Activated CD4-positive, CD25-positive, alpha-beta regulatory T cell treated with anti-CD3 and anti-CD28 coated beads, Interleukin-2, amount 50 U/mL, for 16 hours (primary cell): ENCODE data around the gene CCNT1.
"Not testable (repeated sequence)": the region's sequence is repeated elsewhere in the genome, so short reads cannot be mapped to it uniquely, and the experiment has no call there.

Experiments used
- DNase-seq: peaks from one replicate; pipeline ENCODE4 v3.0.0-alpha.2; 2020; ENCODE audit warnings: low read depth, low spot score

The CCNT1 gene

DNA sequence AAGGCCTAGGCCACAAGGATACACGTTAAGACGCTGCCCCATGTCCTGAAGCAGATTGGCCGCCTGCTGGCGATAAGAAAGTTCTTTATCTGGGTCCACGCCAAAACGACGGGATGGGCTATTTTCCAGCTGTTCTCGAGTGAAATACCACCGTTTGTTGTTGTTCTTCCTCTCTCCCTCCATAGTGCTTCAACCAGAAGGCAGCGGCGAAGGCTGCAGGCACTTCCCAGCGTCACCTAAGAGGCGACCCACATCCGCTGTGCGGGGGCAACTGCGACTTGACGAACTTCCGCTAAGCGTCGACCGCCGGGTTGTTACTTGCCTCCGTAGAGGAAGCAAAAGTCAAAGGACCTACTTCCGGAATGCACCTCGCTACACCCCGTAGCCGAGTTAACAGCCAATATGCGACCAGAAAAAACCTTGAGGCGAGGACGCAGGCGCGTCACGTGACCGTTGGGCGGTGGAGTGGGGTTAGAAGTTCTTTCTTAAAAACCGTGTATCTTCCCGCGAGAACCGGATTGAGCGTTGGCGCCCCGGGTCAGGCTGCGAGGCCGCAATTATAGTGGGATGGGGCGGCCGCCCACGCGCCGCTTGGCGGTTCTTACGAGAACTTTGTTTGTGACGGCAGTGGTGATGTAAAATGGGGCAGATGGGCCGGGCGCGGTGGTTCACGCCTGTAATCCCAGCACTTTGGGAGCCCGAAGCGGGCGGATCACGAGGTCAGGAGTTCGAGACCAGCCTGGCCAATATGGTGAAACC, at the start of gene CCNT1:
Gene CCNT1, minus strand, starts transcription at position 215 of the 759 bp plus-strand sequence. Its CDS starts 32 bp downstream, at position 183.
- peak; percentile 98 for DNase-seq

DNA sequence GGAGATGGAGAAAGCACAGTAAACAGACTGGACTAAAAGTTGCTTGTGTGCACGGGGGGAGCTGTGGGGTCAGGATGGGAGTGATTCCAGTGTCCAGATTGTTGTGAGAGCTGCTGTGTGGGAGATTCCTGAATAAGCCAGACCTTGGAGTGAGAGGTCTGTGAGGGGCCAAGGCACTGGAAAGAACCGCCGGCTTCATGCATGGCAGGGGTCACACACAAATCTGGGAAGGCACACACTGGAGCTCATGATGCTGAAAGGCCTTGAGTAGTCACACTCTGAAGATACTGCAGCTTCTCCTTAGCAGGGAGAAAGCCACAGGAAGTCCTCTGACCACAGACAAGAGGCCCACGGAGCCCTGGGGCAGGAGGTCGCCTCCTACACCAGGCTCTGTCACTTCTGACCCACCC, 49.3 kb upstream of the CCNT1 start:
- no peak for DNase-seq

DNA sequence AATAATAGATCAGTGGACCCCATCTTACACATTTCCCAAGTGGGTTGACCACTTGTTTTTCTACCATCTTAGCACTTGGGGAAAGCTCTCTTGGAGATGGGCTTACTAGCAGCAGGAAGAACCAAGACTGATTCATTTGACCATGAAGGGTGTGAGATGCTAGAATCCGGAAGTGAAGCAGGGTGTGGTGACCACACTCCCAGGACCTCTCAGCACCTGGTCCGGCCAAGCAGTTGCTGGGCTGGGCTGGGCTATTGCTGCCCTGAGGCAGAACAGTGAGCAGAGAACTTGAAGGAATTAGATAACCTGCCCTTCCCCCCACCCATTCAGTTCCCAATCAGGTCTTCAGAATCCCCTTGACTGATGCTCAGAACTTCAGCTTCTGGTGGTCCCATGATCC, 48.0 kb upstream of the CCNT1 start:
- DNase-seq, result no peak

DNA sequence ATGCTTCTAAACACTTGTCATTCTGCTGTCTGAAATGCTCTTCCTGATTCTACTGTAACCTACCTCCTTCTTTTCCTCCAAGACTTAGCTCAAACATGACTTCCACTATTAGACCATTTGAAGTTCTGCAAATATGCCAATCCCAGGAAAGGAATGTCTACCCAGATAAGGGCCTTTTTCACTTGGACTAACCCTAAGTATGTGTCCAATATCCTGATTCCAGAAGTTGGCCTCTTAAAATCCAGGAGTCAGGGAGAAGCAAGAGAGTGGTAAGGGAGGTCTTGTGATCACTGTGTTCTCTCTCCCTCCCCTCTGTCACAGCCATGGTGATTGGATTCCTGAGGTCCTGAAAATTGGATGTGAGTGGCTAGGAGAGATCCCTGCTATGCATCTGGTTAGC, 42.2 kb upstream of the CCNT1 start:
- DNase-seq, result no peak

- no peak for DNase-seq
Observed at GRCh38 chr12:48758186-48758585, 41.7 kb upstream of the CCNT1 start.

GRCh38 chr12:48750769-48751356, 34.4 kb upstream of the CCNT1 start:
- DNase-seq, result no peak

- no peak for DNase-seq
Observed at GRCh38 chr12:48750215-48750614, 33.7 kb upstream of the CCNT1 start.

DNA sequence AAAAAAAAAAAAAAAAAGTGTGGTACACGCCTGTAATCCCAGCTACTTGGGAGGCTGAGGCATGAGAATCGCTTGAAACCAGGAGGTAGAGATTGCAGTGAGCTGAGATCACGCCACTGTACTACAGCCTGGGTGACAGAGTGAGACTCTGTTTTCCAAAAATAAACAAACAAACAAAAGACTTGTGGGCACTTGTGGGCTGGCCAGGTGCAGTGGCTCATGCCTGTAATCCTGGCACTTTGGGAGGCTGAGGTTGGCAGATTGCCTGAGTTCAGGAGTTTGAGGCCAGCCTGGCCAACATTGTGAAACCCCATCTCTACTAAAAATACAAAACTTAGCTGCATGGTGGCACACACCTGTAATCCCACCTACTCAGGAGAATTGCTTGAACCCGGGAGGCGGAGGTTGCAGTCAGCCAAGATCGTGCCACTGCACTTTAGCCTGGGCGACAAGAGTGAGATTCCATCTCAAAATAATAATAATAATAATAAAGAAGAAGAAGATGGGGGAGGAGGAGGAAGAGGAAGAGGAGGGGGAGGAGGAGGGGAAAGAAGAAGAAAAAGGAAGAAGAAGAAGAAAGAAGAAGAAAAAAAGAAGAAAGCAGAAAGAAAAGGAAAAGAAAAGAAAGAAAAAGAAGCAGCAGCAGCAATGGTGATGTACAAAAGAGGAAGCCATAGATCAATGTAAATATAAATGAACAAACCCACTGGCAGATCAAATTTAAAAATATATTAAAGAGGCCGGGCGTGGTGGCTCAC, 27.9 kb upstream of the CCNT1 start:
- DNase-seq, result no peak

DNA sequence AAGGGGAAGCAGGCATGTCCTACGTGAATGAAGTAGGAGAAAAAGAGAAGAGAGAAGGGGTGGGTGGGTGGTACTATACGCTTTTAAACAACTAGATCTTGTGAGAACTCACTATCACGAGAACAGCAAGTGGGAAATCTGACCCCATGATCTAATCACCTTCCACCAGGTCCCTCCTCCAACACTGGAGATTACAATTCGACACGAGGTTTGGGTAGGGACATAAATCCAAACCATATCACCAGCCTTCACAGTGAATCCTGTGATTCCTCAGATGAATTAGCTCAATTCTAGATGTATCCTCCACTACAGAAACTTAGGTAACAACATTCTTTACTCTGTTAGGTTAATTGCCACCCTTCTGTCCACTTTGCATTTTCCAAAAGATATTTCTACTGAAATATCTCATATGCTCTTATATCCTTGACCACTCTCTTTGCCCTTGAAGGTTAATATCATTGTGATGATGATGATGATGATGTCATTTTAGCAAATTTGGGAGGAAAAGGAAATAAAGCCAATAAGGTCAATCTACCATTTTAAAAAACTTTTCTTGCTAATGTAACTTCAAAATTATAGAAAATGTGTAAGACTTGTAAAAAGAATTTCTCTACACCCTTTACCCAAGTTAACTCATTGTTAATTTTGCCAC, 23.2 kb upstream of the CCNT1 start:
- DNase-seq, result no peak

DNA sequence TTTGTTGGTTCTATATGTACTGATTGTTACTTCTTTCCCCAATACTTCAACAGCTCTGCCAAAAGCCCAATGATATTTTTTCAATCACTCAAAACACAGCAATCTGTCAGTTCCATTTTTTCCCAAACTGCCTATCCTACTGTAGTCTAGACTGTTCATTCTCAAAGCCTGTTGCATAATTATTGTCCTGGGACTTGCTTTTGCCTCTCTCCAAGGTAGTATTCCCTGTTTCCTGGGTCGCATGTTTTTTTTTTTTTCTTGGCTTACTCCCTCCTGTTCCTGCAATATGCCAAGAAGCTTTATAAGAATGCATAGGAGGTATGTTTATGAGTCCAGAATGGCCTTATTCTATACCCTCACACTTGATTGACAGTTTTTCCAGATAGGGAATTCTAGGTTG, 19.9 kb upstream of the CCNT1 start:
- no peak for DNase-seq

DNA sequence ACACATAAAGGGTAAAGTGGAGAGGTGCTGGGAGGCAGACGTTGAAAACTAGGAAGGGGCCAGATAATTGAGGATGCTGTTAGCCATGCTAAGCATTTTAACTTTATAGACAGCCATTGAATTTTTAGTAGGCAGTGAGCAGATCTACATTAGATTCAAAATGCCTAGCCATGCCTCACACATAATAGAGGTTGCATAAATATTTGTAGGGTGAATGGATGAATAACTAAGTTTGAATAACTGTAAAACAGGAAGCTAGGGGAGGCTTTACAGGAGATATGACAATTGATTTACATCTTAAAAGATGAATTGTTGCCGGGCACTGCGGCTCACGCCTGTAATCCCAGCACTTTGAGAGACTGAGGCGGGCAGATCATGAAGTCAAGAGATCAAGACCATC, 12.3 kb upstream of the CCNT1 start:
- no peak for DNase-seq

DNA sequence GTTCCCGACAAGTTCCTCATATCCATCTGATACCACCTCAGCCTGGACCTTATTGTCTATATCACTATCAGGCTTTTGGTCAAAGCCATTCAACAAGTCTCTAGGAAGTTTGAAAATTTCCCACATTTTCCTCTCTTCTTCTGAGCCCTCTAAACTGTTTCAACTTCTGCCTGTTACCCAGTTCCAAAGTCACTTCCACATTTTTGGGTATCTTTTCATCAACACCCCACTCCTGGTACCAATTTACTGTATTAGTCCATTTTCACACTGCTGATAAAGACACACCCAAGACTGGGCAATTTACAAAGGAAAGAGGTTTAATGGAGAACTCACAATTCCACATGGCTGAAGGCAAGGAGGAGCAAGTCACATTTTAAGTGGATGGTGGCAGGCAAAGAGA, 4.2 kb upstream of the CCNT1 start:
- not testable (repeated sequence) for DNase-seq

- DNase-seq, result not testable (repeated sequence)
Observed at GRCh38 chr12:48720171-48720570, 3.7 kb upstream of the CCNT1 start.

DNA sequence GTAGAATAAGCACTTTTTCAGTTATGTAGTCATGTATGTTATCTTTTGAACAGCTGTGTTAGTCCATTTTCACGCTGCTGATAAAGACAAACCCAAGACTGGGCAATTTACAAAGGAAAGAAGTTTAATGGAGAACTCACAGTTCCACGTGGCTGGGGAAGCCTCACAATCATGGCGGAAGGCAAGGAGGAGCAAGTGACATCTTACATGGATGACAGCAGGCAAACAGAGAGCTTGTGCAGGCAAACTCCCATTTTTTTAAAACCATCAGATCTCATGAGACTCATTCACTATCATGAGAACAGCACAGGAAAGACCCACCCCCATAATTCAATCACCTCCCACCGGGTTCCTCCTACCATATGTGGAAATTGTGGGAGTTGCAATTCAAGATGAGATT, 2.5 kb upstream of the CCNT1 start:
- DNase-seq, result not testable (repeated sequence)

GRCh38 chr12:48717252-48717695, 767 bp upstream of the CCNT1 start:
- DNase-seq, result no peak

GRCh38 chr12:48716168-48716492, 377 bp downstream of the CCNT1 start:
- no peak for DNase-seq

DNA sequence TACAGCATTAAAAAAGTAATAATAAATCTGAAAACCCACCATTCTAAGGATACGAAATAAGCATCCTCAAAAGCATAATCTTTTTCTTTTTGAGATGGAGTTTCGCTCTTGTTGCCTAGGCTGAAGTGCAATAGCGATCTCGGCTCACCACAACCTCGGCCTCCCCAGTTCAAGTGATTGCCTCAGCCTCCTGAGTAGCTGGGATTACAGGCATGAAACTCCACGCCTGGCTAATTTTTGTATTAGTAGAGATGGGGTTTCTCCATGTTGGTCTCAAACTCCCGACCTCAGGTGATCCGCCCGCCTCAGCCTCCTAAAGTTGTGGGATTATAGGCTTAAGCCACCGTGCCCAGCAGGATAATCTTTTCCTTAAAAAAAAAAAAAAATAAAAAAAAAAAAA, 4.3 kb downstream of the CCNT1 start:
- no peak for DNase-seq

- DNase-seq, result not testable (repeated sequence)
Observed at GRCh38 chr12:48698822-48699221, 17.7 kb downstream of the CCNT1 start.

GRCh38 chr12:48696626-48697025, 19.9 kb downstream of the CCNT1 start:
- DNase-seq, result no peak

GRCh38 chr12:48695859-48696258, 20.6 kb downstream of the CCNT1 start:
- no peak for DNase-seq

- no peak for DNase-seq
Observed at GRCh38 chr12:48694038-48694437, 22.5 kb downstream of the CCNT1 start.

GRCh38 chr12:48693572-48693971, 22.9 kb downstream of the CCNT1 start:
- DNase-seq, result no peak
